NB4 (cell line): ENCODE data around the gene S100A11.

ENCODE experiments used
- POLR2A ChIP-seq: IDR thresholded peaks from 2 replicates; pipeline ENCODE4 v1.6.1; 2011; ENCODE audit warnings: mild to moderate bottlenecking; ENCODE audit not compliant: insufficient read length; ENCODE audit errors: extremely low read depth
- TF ChIP-seq, protein P1 (sequence below): IDR thresholded peaks from one replicate; pipeline ENCODE4 v1.5.1; 2012; ENCODE audit warnings: low read depth, low read length
- TF ChIP-seq, protein P2 (sequence below): IDR thresholded peaks from 2 replicates; pipeline ENCODE4 v1.6.1; 2011; ENCODE audit warnings: low read depth, low read length

DNA sequence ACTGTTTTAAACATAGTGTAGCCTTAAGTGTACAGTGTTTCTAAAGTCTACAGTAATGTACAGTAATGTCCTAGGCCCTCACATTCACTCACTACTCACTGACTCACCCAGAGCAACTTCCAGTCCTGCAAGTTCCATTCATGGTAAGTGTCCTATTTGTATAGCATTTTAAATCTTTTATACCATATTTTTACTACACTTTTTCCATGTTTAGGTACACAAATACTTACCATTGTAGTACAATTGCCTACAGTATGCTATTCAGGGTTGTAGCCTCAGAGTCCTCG lies 39.6 kb downstream of the S100A11 start:
- no peak for TF ChIP-seq POLR2A
- TF ChIP-seq, protein P1, sequence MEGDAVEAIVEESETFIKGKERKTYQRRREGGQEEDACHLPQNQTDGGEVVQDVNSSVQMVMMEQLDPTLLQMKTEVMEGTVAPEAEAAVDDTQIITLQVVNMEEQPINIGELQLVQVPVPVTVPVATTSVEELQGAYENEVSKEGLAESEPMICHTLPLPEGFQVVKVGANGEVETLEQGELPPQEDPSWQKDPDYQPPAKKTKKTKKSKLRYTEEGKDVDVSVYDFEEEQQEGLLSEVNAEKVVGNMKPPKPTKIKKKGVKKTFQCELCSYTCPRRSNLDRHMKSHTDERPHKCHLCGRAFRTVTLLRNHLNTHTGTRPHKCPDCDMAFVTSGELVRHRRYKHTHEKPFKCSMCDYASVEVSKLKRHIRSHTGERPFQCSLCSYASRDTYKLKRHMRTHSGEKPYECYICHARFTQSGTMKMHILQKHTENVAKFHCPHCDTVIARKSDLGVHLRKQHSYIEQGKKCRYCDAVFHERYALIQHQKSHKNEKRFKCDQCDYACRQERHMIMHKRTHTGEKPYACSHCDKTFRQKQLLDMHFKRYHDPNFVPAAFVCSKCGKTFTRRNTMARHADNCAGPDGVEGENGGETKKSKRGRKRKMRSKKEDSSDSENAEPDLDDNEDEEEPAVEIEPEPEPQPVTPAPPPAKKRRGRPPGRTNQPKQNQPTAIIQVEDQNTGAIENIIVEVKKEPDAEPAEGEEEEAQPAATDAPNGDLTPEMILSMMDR = no peak
- TF ChIP-seq, protein P2, sequence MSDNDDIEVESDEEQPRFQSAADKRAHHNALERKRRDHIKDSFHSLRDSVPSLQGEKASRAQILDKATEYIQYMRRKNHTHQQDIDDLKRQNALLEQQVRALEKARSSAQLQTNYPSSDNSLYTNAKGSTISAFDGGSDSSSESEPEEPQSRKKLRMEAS = no peak
